ENCODE data around the gene IL1R2. TPM values are rescaled to one million over a fixed set of nuclear protein-coding genes. Genes with fewer than 3 reads are reported as not detected.

Gene IL1R2
- total and polyA plus RNA-seq, 2 experiments from 2014 or later = not detected

DNA sequence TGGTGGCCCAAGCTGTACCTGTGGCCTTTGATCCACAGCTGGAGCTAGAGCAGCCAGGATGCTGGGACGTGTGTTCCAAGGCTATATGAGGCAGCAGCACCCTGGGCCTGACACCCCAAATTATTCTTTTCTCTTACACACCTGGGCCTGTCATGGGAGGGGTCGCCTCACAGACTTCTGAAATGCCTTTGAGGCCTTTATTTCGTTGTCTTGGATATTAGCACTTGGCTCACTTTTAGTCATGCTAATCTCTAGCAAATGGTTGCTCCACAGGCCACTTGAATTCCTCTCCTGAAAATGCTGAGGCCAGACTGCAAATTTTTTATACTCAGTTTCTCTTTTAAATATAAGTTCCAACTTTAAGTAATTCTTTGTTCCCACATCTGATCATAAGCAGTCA lies 22.0 kb upstream of the IL1R2 start:
- Histone ChIP-seq H3K4me1 (ENCODE audit: insufficient read depth) (peaks cover 22% of the 10 kb centered on the region), H3F3A (replicated peaks; ENCODE audit: low read depth) (no peaks in the 10 kb centered on the region), H3K9me2 (ENCODE audit: insufficient read depth) (peaks cover 18% of the 10 kb centered on the region), H3K27ac (ENCODE audit: low read depth) (peak overlapping the region; percentile 4; the same call in 1 of the 2 replicates), H3K36me3 (ENCODE audit: insufficient read depth) (peaks cover 12% of the 10 kb centered on the region; the same call in 1 of the 2 replicates), H3K79me2 (replicated peaks; ENCODE audit: insufficient read depth) (no peaks in the 10 kb centered on the region), H3K4me3 (no peak overlapping the region), H2AFZ (no peak overlapping the region), H3K4me2 (no peak overlapping the region), H4K20me1 (replicated peaks; ENCODE audit: insufficient read depth) (no peaks in the 10 kb centered on the region), H3K27me3 (ENCODE audit: insufficient read depth) (no peaks in the 10 kb centered on the region)
- Mint-ChIP-seq H3K9me3 (peaks cover 46% of the 10 kb centered on the region), H3K27ac (no peak overlapping the region), H3K36me3 (ENCODE audit: low read depth) (peaks cover 43% of the 10 kb centered on the region), H3K4me1 (peaks cover 33% of the 10 kb centered on the region), H3K27me3 (ENCODE audit: insufficient read depth, low read depth, poor library complexity) (peaks cover 9% of the 10 kb centered on the region), H3K4me3 (no peak overlapping the region)
- ATAC-seq (peak; percentile 80), DNase-seq (ENCODE audit: low spot score) (peak; percentile 72)
- TF ChIP-seq NANOG (IDR thresholded peaks at IDR 0.05; ENCODE audit: borderline replicate concordance) (peak; percentile 68; the same call in 1 of the 2 replicates), REST (IDR thresholded peaks at IDR 0.05; ENCODE audit: unreplicated experiment) (no peak), ZNF331 (CRISPR knock-in tag; IDR thresholded peaks at IDR 0.05; ENCODE audit: low read depth) (no peak), ZNF114 (CRISPR knock-in tag; IDR thresholded peaks at IDR 0.05) (0 out of 2 replicates have a peak, but pooled peaks have one; percentile 50)
- TF ChIP-seq, protein P1, sequence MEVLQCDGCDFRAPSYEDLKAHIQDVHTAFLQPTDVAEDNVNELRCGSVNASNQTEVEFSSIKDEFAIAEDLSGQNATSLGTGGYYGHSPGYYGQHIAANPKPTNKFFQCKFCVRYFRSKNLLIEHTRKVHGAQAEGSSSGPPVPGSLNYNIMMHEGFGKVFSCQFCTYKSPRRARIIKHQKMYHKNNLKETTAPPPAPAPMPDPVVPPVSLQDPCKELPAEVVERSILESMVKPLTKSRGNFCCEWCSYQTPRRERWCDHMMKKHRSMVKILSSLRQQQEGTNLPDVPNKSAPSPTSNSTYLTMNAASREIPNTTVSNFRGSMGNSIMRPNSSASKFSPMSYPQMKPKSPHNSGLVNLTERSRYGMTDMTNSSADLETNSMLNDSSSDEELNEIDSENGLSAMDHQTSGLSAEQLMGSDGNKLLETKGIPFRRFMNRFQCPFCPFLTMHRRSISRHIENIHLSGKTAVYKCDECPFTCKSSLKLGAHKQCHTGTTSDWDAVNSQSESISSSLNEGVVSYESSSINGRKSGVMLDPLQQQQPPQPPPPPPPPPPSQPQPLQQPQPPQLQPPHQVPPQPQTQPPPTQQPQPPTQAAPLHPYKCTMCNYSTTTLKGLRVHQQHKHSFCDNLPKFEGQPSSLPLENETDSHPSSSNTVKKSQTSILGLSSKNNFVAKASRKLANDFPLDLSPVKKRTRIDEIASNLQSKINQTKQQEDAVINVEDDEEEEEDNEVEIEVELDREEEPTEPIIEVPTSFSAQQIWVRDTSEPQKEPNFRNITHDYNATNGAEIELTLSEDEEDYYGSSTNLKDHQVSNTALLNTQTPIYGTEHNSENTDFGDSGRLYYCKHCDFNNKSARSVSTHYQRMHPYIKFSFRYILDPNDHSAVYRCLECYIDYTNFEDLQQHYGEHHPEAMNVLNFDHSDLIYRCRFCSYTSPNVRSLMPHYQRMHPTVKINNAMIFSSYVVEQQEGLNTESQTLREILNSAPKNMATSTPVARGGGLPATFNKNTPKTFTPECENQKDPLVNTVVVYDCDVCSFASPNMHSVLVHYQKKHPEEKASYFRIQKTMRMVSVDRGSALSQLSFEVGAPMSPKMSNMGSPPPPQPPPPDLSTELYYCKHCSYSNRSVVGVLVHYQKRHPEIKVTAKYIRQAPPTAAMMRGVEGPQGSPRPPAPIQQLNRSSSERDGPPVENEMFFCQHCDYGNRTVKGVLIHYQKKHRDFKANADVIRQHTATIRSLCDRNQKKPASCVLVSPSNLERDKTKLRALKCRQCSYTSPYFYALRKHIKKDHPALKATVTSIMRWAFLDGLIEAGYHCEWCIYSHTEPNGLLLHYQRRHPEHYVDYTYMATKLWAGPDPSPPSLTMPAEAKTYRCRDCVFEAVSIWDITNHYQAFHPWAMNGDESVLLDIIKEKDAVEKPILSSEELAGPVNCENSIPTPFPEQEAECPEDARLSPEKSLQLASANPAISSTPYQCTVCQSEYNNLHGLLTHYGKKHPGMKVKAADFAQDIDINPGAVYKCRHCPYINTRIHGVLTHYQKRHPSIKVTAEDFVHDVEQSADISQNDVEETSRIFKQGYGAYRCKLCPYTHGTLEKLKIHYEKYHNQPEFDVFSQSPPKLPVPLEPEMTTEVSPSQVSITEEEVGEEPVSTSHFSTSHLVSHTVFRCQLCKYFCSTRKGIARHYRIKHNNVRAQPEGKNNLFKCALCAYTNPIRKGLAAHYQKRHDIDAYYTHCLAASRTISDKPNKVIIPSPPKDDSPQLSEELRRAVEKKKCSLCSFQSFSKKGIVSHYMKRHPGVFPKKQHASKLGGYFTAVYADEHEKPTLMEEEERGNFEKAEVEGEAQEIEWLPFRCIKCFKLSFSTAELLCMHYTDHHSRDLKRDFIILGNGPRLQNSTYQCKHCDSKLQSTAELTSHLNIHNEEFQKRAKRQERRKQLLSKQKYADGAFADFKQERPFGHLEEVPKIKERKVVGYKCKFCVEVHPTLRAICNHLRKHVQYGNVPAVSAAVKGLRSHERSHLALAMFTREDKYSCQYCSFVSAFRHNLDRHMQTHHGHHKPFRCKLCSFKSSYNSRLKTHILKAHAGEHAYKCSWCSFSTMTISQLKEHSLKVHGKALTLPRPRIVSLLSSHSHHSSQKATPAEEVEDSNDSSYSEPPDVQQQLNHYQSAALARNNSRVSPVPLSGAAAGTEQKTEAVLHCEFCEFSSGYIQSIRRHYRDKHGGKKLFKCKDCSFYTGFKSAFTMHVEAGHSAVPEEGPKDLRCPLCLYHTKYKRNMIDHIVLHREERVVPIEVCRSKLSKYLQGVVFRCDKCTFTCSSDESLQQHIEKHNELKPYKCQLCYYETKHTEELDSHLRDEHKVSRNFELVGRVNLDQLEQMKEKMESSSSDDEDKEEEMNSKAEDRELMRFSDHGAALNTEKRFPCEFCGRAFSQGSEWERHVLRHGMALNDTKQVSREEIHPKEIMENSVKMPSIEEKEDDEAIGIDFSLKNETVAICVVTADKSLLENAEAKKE (CRISPR knock-in tag; IDR thresholded peaks at IDR 0.05) = no peak
- TF ChIP-seq, protein P2, sequence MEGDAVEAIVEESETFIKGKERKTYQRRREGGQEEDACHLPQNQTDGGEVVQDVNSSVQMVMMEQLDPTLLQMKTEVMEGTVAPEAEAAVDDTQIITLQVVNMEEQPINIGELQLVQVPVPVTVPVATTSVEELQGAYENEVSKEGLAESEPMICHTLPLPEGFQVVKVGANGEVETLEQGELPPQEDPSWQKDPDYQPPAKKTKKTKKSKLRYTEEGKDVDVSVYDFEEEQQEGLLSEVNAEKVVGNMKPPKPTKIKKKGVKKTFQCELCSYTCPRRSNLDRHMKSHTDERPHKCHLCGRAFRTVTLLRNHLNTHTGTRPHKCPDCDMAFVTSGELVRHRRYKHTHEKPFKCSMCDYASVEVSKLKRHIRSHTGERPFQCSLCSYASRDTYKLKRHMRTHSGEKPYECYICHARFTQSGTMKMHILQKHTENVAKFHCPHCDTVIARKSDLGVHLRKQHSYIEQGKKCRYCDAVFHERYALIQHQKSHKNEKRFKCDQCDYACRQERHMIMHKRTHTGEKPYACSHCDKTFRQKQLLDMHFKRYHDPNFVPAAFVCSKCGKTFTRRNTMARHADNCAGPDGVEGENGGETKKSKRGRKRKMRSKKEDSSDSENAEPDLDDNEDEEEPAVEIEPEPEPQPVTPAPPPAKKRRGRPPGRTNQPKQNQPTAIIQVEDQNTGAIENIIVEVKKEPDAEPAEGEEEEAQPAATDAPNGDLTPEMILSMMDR (conservative IDR thresholded peaks at IDR 0.05; ENCODE audit: low read depth in 2 of 2) = no peak

Data from GM23338 (cell line).